Activated CD8-positive, alpha-beta memory T cell treated with anti-CD3 and anti-CD28 coated beads, Interleukin-2, amount 50 U/mL, for 1 hour (primary cell): ENCODE results near the gene RNF17.

Experiments
- DNase-seq: peaks from one replicate; pipeline ENCODE4 v3.0.0-alpha.2; 2020; ENCODE audit errors: extremely low read depth

Gene RNF17

DNA sequence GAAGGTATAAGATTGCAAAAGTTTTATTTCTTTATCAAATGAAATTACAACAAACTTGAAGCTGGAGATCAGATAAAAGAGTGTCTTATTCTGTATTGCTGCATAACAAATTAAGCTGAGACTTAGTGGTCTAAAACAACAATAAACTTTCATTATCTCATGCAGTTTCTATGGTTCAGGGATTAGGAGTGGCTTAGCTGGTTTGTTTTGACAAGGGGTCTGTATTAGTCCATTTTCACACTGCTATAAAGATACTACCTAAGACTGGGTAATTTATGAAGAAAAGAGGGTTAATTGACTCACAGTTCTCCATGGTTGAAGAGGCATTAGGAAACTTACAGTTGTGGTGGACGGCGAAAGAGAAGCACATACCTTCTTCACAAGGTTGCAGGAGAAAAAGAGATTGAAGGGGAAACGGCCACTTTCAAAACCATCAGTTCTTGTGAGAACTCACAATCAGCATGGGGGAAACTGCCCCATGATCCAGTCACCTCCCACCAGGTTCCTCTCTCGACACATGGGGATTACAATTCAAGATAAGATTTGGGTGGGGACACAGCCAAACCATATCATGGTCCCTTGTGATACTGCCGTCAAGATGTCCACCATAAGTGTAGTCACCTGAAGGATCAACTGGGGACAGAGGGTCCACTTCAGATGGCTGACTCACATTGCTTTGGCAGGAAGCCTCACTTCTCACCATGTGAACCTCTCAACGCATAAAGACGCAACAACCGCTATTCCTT, 97.8 kb downstream of the RNF17 start:
- DNase-seq, result no peak

DNA sequence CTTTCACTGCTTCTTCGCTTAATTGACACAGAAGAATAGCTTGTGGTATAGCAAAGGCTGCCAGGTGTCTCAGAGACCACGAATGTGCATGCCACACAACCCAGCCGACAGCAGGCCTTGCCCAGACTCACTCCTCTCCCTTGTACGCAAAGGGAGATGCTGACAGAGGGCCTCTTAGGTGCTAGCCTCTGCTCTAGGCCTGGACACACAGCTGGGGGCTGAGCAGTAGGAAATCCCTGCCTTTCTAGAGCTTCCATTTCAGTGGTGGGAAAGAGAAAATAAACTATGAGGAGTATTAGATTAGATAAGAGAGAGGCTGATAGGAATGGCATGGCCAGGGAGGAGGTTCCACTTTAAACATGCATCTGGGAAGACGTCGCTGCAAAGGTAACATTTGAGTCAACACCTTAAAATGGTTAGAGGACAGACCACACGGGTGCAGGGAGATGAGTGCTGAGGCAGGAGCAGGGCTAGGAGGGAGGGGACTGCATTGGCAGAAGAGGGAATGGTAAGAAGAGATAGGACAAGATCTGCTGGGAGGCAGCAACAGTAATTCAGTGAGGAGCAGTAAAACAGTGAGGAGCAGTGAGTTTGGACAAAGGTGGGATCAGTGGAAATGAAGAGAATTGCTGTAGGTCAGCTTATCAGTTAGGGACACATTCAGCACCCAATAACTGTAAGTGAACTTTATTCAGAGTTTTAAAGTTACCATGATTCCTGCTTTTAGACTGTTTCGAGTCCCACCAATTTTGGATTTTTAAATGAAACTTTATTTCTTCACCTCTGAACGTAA, 100.0 kb downstream of the RNF17 start:
- DNase-seq, result no peak

GRCh38 chr13:24864579-24864978, 100.6 kb downstream of the RNF17 start:
- no peak for DNase-seq

DNA sequence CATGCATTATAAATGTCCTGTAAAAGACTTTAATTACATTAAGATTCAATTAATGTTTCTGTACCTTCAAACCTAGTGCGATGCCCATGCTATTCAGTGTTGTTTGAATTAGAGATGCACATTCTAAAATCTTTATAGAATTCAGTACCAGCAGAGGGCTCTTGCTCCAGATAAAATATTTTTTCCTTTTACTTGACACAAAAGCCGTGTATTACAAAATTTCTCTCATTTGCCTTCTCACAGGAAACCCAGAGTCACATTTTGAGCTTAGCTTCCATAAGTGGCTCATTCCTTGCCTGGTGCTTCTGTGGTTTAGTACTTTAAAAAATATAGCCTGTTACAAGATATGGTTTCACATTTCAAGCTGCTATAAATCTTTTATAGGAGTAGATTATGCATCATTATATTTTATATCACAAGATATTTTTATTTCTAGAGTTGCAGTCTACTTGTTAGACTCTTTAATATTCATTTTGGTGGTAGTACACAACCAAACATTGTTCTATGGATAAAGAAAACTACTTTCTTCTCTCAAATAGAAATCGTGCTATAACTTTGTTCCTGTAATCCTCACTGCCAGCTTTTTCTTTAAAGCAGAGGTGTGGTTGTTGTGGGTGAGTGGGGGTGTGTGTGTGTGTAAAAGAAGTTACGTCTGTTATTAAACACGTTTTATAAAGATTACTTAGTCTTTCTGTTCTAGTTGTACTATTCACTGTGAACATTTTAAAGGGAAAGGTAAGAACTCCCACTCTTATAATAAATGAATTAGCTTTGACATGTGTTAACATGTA, 101.4 kb downstream of the RNF17 start:
- DNase-seq, result no peak

DNA sequence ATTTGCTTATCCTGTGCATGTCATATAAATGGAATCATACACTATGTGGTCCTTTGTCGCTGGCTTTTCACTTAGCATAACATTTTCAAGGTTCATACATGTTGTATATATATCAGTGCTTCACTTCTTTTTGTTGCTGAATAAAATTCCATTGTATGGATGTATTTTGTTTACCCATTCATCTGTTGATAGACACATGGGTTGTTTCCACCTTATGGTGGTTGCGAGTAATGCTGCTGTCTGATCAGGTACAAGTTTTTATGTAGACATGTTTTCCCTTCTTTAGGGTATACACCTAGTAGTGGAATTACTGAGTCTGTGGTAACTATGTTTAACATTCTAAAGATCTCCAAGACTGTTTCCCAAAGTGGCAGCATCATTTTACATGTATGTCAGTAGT, 102.5 kb downstream of the RNF17 start:
- DNase-seq, result no peak

- no peak for DNase-seq
Observed at GRCh38 chr13:24868874-24869273, 104.9 kb downstream of the RNF17 start.

GRCh38 chr13:24870380-24870760, 106.4 kb downstream of the RNF17 start:
- DNase-seq, result no peak

DNA sequence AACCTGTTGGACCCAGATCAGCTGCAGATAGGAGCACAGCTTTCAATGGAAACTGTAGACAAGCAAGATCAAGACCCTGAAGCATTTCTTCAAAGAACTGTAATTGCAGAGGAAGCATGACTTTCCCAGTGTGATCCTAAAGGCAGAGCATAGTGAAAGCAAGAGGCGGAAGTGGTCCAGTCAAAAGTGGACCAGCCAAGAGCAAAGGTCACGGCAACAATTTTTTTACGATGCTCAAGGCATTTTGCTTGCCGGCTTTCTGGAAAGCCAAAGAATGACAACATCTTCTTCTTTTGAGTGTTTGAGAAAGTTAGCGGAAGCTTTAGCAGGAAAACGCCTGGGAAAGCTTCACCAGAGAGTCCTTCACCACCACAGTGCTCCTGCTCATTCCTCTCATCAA, 111.6 kb downstream of the RNF17 start:
- DNase-seq, result no peak

DNA sequence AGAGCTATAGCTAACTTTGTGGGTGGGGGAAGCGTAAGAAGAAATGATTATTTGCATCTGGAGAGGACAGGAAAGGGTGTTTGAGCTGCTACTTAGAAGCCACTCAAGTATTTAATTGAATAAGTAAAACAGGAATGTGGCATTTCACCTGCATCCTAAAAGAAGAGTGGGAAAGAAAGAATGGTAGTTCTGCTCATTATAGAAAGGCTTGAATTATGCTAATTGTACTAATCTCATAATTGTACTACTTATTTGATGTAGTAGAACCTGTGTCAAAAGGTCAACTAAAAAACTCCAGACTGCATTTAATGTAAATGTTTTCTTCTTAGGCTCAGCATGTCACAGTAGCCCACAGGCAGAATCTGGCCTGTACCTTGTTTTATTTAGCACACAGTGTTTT, 113.6 kb downstream of the RNF17 start:
- DNase-seq, result no peak

- no peak for DNase-seq
Observed at GRCh38 chr13:24878340-24878739, 114.4 kb downstream of the RNF17 start.

- DNase-seq, result no peak
Observed at GRCh38 chr13:24882665-24883064, 118.7 kb downstream of the RNF17 start.

DNA sequence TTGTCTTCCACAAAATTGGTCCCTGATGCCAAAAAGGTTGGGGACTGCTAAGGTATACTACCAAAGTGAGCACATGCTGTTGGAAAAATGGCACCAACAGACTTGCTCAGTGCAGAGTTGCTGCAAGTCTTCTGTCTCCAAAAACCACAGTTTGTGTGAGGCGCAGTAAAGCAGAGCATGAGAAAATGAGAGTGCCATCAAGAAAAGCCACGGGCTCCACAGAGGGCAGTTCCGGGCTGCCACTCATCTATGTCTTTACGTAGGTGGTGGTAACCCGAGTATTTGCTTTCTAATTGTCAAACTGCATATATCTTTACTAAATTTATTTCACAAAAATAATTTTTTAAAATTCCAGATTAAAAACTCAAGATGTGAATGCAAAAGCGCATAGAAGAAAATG, 123.8 kb downstream of the RNF17 start:
- no peak for DNase-seq

DNA sequence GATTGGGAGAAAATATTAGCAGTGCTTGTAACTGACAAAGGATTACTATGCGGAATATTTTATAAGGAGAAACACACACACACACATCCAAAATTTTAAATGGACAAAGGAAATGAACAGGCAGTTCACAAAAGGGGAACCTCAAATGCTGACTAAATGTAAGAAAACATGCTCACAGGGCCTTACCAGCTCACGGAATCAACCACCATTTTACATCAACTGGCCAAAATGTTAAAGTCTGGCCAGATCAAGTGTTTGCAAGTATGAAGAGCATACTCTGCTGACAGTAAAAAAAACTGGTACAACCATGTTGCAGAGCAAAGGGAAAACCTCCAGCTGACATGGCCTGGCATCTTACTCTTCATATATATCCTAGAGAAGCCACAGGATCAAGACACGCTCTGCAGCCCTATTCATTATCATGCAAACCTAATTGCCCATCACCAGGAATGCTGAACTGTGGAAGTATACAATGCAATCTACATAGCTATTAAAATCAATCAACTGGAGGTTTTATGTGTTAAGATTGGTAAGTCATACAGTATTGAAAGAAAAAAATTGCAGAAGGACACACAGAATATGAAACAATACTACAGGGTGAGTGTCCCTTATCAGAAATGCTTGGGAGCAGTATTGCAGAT, 124.4 kb downstream of the RNF17 start:
- DNase-seq, result no peak

DNA sequence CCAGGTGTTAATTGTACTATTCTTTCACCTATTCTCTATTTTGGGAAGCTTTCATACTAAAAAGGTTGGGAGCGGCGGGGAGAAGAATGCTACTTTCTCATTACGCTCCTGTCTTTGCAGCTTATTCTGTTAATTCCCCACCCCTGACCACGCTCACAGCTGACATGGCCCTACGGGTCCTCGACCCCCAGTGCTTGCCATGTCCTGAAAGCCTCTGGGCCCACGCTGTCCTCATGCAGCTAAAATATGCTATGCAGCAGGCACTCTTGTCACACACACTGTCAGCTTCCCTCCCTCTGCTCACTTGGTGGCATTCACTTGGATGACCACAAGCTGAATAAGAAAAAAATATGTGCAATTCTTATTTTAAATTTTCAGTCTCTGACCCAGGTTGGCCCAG, 126.3 kb downstream of the RNF17 start:
- no peak for DNase-seq

GRCh38 chr13:24891476-24892108, 127.6 kb downstream of the RNF17 start:
- DNase-seq, result no peak

- no peak for DNase-seq
Observed at GRCh38 chr13:24892829-24893228, 128.9 kb downstream of the RNF17 start.

DNA sequence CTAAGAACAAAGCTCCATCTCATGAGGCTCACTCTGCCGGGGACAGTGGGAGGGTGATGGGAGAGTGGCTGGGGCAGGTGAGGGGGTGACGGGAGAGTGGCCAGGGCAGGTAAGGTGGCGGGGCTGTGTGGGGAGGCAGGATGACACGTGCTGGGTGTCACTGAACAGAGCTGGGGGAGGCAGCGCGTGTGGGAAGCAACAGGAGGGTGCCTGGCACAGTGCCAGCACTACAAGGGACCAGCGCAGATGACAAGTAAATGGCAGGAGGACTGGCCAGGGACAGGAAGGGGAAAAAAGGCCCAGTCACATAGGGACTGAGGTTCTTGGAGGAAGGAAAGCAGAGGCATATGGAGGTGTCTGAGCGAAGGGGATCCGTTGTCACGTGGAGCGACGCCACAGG, 129.9 kb downstream of the RNF17 start:
- no peak for DNase-seq

DNA sequence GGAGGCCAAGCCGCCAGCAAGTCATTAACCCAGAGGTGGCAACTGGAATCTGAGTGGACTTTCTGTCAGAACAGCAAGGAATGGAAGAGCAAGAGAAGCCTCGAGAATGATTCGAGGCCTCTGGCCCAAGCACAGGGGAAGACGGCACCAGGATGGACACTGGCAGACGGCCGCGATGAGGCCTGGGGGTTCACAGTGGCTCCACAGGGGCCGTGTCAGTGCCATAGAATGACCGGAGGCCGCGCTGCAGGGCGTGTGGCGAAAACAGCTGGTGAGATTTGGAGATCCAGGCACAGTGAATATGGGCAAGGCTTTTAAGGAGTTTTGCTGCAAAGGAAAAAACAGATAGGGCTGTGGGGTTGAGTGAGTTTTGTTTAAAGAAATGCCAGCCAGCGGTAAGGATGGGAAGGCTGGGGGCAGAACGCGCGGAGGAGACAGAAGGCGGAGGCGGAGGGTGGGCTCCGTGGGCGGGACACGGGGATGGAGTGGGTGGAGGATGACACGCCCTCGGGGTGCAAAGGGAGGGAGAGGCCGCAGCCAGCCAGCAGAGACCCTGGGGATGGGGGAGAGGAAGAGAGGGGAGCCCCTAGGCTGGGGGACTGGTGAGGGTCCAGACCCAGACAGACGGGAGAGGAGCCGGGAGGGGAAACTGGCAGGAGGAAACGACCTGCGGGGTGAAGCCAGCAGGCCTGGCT, 130.5 kb downstream of the RNF17 start:
- DNase-seq, result no peak

DNA sequence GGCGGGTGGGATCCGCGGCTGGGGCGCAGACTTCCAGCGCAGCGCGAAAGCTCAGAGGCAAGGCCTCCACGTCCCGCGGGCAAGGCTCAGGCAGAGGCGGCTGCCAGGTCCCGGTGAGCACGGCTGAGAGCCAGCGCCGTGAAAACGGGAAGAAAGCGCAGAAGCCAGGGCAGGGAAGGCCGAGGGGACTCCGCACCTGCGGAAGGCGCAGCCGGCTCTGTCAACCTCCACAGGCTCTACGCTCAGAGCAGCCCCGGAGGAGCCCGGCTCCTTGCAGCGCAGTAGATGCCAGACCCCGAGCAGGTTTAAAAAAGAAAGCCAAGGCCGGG, 131.0 kb downstream of the RNF17 start:
- DNase-seq, result no peak

GRCh38 chr13:24896061-24896460, 132.1 kb downstream of the RNF17 start:
- DNase-seq, result no peak

DNA sequence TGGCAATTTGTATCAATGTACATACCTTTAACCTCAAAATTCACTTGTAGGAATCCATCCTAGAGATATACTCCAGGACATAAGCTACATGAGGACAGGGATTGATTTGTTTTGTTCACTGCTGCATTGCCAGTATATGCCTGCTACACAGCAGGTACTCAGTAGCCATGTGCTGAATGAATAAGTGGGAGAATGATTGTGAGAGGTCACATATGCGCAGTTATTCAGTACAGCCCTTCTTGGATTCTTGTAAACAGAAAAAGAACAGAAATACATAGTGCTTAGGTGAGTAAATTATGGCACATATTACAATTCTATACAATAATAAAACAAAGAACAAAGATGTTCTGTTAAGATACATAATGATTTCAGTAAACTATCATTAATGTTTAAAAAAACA, 133.3 kb downstream of the RNF17 start:
- no peak for DNase-seq
